Neural crest cell (in vitro differentiated cells): ENCODE measurements around the gene TCIRG1. TPM values are rescaled to one million over a fixed set of nuclear protein-coding genes. Genes with fewer than 3 reads are reported as not detected.

Experiments
- DNase-seq: peaks from one replicate; pipeline ENCODE4 v3.0.0; 2021; ENCODE audit warnings: low read depth, mixed read lengths, low spot score
- H3K27ac Mint-ChIP-seq: one replicate; pipeline ENCODE4 v1.8.0; 2021; ENCODE audit warnings: mild to moderate bottlenecking, mixed read lengths; ENCODE audit not compliant: unreplicated experiment
- H3K27me3 Mint-ChIP-seq: 2 replicates; pipeline ENCODE4 v1.8.0; 2021; ENCODE audit warnings: low read depth, mild to moderate bottlenecking, mixed read lengths
- H3K36me3 Mint-ChIP-seq: 2 replicates; pipeline ENCODE4 v1.8.0; 2021; ENCODE audit warnings: low read depth, mild to moderate bottlenecking, mixed read lengths
- H3K4me1 Mint-ChIP-seq: 2 replicates; pipeline ENCODE4 v1.8.0; 2021; ENCODE audit warnings: mixed read lengths
- H3K4me3 Mint-ChIP-seq: one replicate; pipeline ENCODE4 v1.8.0; 2021; ENCODE audit warnings: mild to moderate bottlenecking, mixed read lengths
- H3K9me3 Mint-ChIP-seq: 2 replicates; pipeline ENCODE4 v1.8.0; 2021; ENCODE audit warnings: mixed read lengths
- total RNA-seq: library from RNA; stranded (reverse); gene quantifications from 2 replicates; pipeline ENCODE4 v1.2.1, GENCODE V29; 2021
- TF ChIP-seq, protein P1 (sequence below): fragments of 200-600 bp; sonication (generic); conservative IDR thresholded peaks from 2 replicates; pipeline ENCODE4 v1.5.0; 2021; ENCODE audit warnings: antibody characterized with exemption, mild to moderate bottlenecking

TCIRG1 gene
- total RNA-seq, 1 donor from 2014 or later = 10.2 TPM

GRCh38 chr11:68013611-68014156 lies 25.1 kb upstream of the TCIRG1 start:
- DNase-seq = no peak
- TF ChIP-seq, protein P1, sequence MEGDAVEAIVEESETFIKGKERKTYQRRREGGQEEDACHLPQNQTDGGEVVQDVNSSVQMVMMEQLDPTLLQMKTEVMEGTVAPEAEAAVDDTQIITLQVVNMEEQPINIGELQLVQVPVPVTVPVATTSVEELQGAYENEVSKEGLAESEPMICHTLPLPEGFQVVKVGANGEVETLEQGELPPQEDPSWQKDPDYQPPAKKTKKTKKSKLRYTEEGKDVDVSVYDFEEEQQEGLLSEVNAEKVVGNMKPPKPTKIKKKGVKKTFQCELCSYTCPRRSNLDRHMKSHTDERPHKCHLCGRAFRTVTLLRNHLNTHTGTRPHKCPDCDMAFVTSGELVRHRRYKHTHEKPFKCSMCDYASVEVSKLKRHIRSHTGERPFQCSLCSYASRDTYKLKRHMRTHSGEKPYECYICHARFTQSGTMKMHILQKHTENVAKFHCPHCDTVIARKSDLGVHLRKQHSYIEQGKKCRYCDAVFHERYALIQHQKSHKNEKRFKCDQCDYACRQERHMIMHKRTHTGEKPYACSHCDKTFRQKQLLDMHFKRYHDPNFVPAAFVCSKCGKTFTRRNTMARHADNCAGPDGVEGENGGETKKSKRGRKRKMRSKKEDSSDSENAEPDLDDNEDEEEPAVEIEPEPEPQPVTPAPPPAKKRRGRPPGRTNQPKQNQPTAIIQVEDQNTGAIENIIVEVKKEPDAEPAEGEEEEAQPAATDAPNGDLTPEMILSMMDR = no peak
- Mint-ChIP-seq H3K4me3 (no peak overlapping the region), H3K9me3 (no peaks in the 10 kb centered on the region), H3K4me1 (peaks cover 62% of the 10 kb centered on the region), H3K27ac (no peak overlapping the region), H3K36me3 (no peaks in the 10 kb centered on the region), H3K27me3 (no peaks in the 10 kb centered on the region)

GRCh38 chr11:68014157-68014946 lies 24.5 kb upstream of the TCIRG1 start:
- H3K4me1 Mint-ChIP-seq = peaks cover 58% of the 10 kb centered on the region
- H3K36me3 Mint-ChIP-seq = no peaks in the 10 kb centered on the region
- H3K27ac Mint-ChIP-seq = no peak overlapping the region
- no peak for DNase-seq
- no peaks in the 10 kb centered on the region for H3K27me3 Mint-ChIP-seq
- no peak overlapping the region for H3K4me3 Mint-ChIP-seq
- H3K9me3 Mint-ChIP-seq = no peaks in the 10 kb centered on the region
- TF ChIP-seq, protein P1 = no peak

DNA sequence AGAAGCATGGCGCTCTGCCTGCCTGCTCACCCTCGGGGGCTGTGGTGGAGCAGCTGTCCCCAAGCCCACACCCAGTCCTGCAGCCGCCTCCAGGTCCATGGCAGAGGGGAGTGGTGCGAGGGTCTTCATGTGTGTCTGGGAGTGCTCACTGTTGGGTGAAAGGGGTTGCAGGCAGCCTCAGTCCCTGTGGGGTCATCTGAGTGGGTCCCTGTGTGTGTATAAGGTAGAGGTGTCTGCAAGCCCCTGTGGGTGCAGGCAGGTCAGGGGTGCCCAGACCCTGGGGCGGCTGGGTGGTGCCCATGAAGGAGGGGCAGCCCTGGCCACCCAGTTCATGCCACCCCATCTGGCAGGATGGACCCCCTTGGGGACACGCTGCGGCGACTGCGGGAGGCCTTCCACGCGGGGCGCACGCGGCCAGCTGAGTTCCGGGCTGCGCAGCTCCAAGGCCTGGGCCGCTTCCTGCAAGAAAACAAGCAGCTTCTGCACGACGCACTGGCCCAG lies 23.8 kb upstream of the TCIRG1 start:
- no peak overlapping the region for H3K27ac Mint-ChIP-seq
- no peaks in the 10 kb centered on the region for H3K27me3 Mint-ChIP-seq
- TF ChIP-seq, protein P1 = no peak
- H3K36me3 Mint-ChIP-seq = no peaks in the 10 kb centered on the region
- no peaks in the 10 kb centered on the region for H3K9me3 Mint-ChIP-seq
- H3K4me1 Mint-ChIP-seq = peaks cover 51% of the 10 kb centered on the region
- no peak overlapping the region for H3K4me3 Mint-ChIP-seq
- no peak for DNase-seq

DNA sequence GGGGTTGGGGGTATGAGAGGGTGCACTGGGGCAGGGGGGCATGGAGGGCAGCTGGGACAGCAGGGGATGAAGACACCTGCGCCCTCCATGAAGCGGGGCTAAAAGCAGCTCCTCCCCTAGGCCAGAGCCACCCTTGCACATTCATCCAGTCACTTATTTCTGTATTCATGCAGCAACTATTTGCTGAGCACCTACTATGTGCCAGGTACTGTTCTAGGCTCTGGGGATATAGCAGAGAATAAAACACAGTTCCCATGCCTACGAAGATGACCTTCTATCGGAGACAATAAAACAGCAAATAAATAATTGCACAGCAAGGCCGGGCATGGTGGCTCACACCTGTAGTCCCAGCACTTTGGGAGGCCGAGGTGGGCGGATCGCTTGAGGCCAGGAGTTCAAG lies 23.4 kb upstream of the TCIRG1 start:
- no peak overlapping the region for H3K27ac Mint-ChIP-seq
- TF ChIP-seq, protein P1 = no peak
- H3K27me3 Mint-ChIP-seq = no peaks in the 10 kb centered on the region
- H3K9me3 Mint-ChIP-seq = no peaks in the 10 kb centered on the region
- no peaks in the 10 kb centered on the region for H3K36me3 Mint-ChIP-seq
- H3K4me1 Mint-ChIP-seq = peaks cover 48% of the 10 kb centered on the region
- no peak for DNase-seq
- no peak overlapping the region for H3K4me3 Mint-ChIP-seq

GRCh38 chr11:68016161-68016903 lies 22.5 kb upstream of the TCIRG1 start:
- Mint-ChIP-seq H3K4me3 (peak overlapping the region; percentile 41), H3K9me3 (no peaks in the 10 kb centered on the region), H3K36me3 (no peaks in the 10 kb centered on the region), H3K27me3 (no peaks in the 10 kb centered on the region), H3K27ac (peak overlapping the region; percentile 62), H3K4me1 (peaks cover 47% of the 10 kb centered on the region)
- TF ChIP-seq, protein P1 = no peak
- DNase-seq = no peak
